Measurements from ENCODE around the gene C12orf56. TPM values are rescaled to one million over a fixed set of nuclear protein-coding genes. Genes with fewer than 3 reads are reported as not detected.

Gene C12orf56
- total RNA-seq, 4 donors from 2014 or later: not detected

DNA sequence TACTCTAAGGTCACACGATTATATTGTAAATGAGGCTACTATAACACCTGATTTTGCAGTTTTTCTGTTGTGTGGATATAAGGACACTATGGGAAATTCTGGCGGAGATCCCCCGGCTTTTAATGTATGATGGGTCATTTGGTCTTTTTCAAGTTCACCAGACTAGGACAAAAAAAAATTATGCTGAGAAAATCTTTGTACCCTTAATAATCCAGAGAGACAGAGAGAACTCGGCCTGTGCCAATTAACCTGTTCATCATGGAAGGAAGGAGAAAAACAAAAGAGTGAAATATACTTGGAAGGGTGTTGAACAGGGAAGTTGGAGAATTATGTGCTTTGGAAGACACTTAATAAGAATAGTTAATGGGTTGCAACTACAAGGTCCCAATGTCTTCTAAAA is 106.3 kb downstream of the C12orf56 start:
- TF ChIP-seq, protein P1, sequence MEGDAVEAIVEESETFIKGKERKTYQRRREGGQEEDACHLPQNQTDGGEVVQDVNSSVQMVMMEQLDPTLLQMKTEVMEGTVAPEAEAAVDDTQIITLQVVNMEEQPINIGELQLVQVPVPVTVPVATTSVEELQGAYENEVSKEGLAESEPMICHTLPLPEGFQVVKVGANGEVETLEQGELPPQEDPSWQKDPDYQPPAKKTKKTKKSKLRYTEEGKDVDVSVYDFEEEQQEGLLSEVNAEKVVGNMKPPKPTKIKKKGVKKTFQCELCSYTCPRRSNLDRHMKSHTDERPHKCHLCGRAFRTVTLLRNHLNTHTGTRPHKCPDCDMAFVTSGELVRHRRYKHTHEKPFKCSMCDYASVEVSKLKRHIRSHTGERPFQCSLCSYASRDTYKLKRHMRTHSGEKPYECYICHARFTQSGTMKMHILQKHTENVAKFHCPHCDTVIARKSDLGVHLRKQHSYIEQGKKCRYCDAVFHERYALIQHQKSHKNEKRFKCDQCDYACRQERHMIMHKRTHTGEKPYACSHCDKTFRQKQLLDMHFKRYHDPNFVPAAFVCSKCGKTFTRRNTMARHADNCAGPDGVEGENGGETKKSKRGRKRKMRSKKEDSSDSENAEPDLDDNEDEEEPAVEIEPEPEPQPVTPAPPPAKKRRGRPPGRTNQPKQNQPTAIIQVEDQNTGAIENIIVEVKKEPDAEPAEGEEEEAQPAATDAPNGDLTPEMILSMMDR (IDR thresholded peaks at IDR 0.05; ENCODE audit: low read depth): no peak

DNA sequence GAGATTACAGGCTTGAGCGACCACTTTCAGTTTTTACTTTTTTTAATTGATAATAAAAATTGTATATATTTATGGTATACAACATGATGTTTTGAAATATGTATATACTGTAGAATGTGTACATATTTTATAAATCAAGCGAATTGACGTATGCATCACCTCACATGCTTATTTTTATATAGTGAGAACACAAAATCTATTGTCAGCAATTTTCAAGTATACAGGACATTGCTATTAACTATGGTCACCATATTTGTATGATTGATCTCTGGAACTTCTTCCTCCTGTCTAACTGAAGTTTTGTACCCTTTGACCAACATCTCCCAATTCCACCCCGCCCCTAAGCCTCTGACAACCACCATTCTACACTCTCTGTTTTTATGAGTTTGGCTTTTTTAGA is 112.1 kb downstream of the C12orf56 start:
- TF ChIP-seq, protein P1 (IDR thresholded peaks at IDR 0.05; ENCODE audit: low read depth): no peak

DNA sequence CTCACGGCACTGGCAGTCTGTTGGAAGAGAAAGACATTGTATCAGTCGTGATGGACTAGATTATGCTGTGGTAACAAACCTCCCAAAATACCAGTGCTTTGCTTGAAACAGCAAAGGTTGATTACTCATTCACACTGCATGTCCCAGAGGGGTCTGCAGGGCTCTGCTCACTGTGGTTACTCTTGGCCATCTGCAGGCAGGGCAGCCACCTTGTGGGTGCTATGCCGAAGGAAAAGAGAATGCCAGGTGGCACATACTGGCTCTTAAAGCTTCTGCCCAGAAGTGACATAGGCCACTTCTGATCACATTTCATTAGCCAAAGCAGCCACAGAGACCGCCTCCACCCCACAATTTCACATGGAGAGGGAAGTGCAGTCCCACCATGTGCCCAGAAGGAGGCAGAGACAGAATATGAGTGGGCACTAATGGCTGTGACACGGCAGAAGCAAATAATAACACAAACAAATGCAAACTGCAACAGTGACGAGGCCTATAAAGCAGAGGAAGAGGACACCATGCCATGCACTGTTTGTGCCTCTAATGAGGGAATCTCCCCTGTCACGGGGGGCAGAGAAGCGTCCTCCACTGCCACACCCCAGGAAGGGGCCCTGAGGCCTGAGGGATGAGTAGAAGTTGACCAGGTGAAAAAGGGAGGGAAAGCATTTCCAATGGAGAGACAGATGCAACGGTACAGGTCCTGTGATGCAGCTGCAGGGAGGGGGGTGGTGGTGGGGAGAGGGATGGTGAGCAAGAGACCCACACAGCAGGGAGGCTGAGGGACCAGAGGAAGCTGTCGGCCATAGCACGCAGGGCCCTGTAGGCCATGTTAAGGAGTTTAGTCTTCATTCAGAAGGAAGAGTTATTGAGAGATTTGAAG is 116.8 kb downstream of the C12orf56 start:
- TF ChIP-seq, protein P1 (IDR thresholded peaks at IDR 0.05; ENCODE audit: low read depth): no peak

DNA sequence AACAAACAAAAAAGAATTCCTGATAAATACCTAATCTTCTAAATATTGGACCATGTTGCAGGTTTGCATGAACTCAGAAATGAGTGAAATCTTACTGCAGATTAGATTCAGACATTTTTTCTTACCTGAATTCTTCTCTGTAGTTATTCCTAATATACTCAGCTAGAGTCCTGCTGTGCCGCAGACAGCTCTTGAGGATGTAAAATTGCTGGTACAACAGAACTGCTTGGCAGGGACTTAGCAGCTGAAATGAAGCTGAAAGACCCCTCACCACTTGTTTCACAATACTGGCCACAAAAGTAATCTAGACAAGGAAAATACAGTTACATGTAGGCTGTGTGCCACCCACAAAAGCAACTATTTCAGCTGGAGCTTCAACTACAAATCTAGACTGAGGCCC is 120.1 kb downstream of the C12orf56 start:
- TF ChIP-seq, protein P1 (IDR thresholded peaks at IDR 0.05; ENCODE audit: low read depth): no peak

DNA sequence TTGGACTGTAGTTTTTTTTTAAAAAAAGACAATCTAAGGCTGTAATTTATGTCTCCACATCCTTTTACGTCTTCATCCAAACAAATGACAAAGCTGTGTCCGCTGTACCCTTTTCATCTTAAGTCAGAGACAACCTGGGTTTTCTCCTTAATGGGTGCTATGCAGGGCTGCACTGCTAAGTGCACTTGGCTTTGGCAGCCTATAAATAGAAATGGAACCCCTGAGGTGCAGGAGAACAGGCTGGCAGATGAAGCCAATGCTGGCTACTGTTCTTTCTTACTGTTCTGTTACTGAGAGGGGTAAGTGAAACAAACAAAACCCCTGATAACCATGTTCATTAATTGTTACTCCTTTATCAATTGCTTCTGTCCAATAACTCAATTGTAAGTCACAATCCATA is 121.4 kb downstream of the C12orf56 start:
- TF ChIP-seq, protein P1 (IDR thresholded peaks at IDR 0.05; ENCODE audit: low read depth): no peak

DNA sequence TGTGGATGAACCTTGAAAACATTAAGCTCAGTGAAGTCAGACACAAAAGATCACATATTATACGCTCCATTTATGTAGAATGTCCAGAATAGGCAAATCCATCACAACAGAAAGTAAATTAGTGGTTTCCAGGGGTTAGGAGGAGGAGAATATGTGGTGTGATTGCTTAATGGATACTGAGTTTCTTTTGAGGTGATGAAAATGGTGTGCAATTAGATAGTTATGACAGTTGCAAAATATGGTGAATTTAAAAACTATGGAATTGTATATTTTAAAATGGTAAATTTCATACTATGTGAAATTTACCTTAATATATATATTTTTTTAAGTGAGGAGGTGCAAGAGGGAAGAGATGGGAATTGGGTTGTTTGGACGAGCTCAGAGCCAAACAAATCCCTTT is 122.1 kb downstream of the C12orf56 start:
- TF ChIP-seq, protein P1 (IDR thresholded peaks at IDR 0.05; ENCODE audit: low read depth): no peak

DNA sequence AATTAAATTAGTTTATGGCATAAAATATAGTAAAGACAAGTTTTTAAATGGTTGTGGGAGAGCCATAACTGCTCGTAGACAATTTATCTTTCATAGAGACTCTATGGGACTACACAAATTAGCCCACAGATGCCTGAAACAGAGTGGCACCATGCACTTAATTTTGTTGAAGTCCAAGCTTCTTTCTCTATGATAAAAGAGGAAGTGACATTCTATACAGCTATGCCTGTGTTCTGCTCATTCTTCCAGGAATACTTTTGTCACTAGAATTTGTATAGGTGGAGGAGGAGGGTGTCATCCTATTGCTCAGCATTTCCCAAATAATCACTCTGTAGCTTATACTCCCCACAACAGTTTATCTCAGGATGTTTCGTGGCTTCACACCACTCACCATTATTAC is 124.7 kb downstream of the C12orf56 start:
- TF ChIP-seq, protein P1 (IDR thresholded peaks at IDR 0.05; ENCODE audit: low read depth): no peak

All from subcutaneous adipose tissue (tissue), 4 donors.